Cardiac fibroblast (primary cell): ENCODE data around the gene CCSER1.

Source experiments
- DNase-seq, 2 donors: peaks; one replicate each; pipeline versions ENCODE4 v3.0.0 to v3.0.0-alpha.2; 2010; ENCODE audit warnings: low read depth in 2 of 2
- H3K4me3 ChIP-seq, 2 donors: replicated peaks in 1 of 2; 1 replicate in 1 of 2; 2 replicates in 1 of 2; pipeline ENCODE4 v1.5.1; 2011; ENCODE audit warnings: low read depth in 2 of 2, low read length in 2 of 2, mild to moderate bottlenecking in 2 of 2, moderate library complexity in 1 of 2
- CTCF ChIP-seq: IDR thresholded peaks from one replicate; pipeline ENCODE4 v1.5.1; 2011; ENCODE audit warnings: low read depth, mild to moderate bottlenecking, low read length, inconsistent platforms

The CCSER1 gene

DNA sequence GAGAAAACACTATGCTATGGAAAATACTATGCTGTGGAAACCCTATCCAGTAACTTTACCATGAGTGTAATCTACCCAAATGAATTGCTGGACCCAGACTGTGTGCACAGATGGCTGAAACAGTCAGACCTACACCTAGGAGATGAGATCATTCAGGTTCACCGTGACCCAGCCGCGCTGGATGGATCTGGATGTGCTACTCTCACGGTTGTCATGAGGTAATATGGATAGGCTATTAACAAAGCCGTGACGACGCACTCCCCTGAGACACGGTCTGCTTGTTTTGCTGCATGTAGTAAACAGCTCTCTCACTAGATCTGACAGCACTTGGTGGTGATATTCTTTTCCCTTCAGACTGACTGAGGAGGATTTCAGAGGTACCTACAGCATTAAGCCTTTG lies 1344.1 kb downstream of the CCSER1 start:
- no peak for TF ChIP-seq CTCF
- H3K4me3 ChIP-seq = no peak overlapping the region

DNA sequence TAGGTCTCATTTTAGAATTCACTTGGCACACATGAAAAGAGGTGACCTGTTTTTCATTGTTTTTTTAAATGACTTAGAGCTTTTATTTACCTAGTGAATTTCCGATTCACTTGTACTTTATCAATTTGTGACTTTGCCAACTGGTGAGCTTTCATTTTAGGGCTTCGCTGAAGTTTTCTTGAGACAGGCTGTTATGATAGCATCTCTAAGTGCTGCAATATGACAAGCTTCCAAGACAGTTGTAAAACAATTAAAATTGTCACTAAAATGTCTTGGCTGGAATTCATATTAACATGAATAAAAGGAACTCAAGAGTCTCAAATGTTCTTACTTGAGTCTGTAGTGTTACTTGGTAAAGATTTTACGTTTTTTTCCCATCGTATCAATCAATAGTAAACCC lies 1344.9 kb downstream of the CCSER1 start:
- no peak for TF ChIP-seq CTCF
- no peak for DNase-seq
- no peak overlapping the region for H3K4me3 ChIP-seq

More for the DNA sequence above, 1344.1 kb downstream of the CCSER1 start:
- no peak for DNase-seq

DNA sequence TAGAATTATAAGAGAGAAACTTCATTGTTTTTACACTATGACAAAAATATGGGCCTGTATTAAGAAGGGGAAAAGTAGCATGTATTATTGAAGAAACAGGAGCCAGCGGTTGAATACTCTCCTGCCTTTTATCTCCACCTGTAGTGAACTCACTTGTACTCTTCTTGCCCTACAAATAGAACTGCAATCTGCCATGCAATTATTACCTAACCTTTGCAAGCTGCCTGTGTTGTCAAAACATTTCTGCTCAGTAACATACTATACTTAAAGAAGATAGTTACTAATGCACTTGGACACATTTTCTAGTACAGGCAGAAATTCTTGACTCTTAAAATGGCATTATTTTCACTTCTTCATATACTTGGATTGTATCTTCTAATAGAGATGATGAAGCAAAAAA lies 1358.2 kb downstream of the CCSER1 start:
- no peak for DNase-seq
- TF ChIP-seq CTCF = no peak

GRCh38 chr4:91488946-91489345 lies 1361.8 kb downstream of the CCSER1 start:
- TF ChIP-seq CTCF = no peak
- H3K4me3 ChIP-seq = no peak overlapping the region
- DNase-seq = no peak

More for the DNA sequence above, 1358.2 kb downstream of the CCSER1 start:
- no peak overlapping the region for H3K4me3 ChIP-seq

- no peak overlapping the region for H3K4me3 ChIP-seq
- DNase-seq = no peak
- no peak for TF ChIP-seq CTCF
These were observed 1370.7 kb downstream of the CCSER1 start for GRCh38 chr4:91497892-91498291.

GRCh38 chr4:91502365-91502764 lies 1375.2 kb downstream of the CCSER1 start:
- no peak overlapping the region for H3K4me3 ChIP-seq
- no peak for TF ChIP-seq CTCF
- peak; percentile 1 to 16 for DNase-seq

GRCh38 chr4:91513326-91513725 lies 1386.1 kb downstream of the CCSER1 start:
- DNase-seq = no peak
- no peak for TF ChIP-seq CTCF
- H3K4me3 ChIP-seq = no peak overlapping the region
